HG03469 (cell line): Measurements from ENCODE around the gene BST1.
"Not testable (repeated sequence)": the region's sequence is repeated elsewhere in the genome, so short reads cannot be mapped to it uniquely, and the experiment has no call there.

ENCODE experiments used
- ATAC-seq: cut with Tn5 transposase; IDR thresholded peaks from one replicate; pipeline ENCODE4 v1.9.1; 2021; ENCODE audit warnings: mild to moderate bottlenecking, moderate library complexity, moderate number of reproducible peaks; ENCODE audit not compliant: unreplicated experiment

Gene BST1

GRCh38 chr4:15706646-15707362 is 3.9 kb downstream of the BST1 start:
- no peak for ATAC-seq

DNA sequence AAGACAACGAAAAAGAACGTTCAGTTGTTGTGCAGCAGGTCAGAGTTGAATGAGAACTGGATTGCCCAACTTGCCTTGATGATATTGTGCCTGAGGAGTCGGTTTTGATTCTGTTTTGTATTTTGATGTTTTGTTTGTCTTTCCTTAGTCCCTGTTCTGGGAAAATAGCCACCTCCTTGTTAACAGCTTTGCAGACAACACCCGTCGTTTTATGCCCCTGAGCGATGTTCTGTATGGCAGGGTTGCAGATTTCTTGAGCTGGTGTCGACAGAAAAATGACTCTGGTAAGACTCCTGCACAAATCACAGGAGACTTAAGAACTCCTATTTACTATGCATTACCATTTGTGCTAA is 4.5 kb downstream of the BST1 start:
- no peak for ATAC-seq

- no peak for ATAC-seq
Measured at GRCh38 chr4:15711762-15712161, 8.9 kb downstream of the BST1 start.

DNA sequence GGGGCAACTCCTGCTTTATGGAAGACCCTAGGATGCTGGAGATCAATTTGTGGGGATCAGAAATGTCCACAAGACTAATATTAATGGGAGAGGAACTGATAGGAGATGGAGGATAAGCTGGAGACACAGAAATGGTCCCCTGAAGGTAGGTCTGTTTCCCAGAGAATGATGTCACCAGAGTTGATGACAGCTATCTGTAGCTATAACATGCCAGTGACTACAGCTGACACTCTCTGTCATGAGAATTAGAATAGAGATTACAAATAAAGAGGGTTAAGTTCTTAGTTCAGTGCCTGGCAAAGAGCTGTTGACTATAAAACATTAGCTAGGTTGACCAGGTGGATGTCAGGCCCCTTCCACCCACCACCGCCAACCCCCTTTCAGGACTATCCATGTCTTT is 9.3 kb downstream of the BST1 start:
- no peak for ATAC-seq

GRCh38 chr4:15714141-15714540 is 11.3 kb downstream of the BST1 start:
- ATAC-seq, result no peak

DNA sequence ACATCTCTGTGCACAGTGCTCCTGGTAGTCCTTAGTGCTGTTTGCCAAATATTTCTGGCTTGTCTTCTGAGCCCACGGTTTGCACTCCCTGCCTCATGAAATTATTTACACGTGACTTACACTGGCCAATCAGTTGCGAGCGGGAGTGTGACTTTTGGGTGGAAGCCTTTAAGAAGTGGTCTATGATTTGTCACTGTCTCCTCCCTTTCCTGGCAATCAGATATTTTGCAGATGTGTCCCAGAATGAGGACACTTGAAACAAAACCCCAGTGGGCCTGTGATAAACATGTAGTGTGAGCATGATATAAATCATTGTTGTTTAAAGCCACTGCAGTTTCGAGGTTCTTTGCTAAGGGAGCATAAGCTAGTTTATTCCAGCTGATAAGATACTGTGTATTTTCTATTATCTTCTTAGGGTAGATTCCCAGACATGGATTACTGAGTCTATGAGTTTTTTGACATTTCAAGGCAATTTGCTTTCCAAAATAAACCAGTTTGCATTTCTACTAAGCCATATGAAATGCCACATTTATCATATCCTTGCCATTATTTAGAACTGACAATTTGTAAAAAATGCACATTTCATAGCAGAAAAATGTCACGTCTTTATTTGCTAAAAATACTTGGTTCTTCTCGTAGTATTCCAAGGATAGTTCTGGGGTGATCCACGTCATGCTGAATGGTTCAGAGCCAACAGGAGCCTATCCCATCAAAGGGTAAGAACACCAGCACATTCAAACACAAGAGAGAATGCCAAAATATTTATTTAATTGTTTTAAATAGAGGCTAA is 12.0 kb downstream of the BST1 start:
- ATAC-seq, result no peak

GRCh38 chr4:15716115-15716514 is 13.2 kb downstream of the BST1 start:
- no peak for ATAC-seq

- no peak for ATAC-seq
Measured at GRCh38 chr4:15717086-15717485, 14.2 kb downstream of the BST1 start.

GRCh38 chr4:15717657-15718416 is 15.0 kb downstream of the BST1 start:
- ATAC-seq, result no peak

DNA sequence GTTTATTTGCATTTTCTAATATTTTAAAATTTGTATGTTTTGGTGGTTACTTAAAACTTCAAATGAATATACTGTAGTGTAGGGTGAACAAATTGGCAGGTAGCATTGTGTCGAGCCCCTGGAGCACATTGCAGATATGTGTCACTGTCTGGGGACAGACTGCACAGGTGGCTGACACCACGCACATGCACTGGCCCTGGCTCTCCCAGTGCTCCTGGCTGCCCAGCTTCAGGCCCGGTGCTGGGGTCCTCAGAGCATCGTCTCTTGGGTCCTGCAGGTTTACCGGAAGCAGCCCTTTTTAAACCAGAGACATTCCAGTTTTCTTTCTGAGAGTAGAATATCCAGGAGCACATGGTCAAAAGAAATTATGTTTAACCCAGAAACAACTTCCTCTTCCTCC is 15.6 kb downstream of the BST1 start:
- no peak for ATAC-seq

DNA sequence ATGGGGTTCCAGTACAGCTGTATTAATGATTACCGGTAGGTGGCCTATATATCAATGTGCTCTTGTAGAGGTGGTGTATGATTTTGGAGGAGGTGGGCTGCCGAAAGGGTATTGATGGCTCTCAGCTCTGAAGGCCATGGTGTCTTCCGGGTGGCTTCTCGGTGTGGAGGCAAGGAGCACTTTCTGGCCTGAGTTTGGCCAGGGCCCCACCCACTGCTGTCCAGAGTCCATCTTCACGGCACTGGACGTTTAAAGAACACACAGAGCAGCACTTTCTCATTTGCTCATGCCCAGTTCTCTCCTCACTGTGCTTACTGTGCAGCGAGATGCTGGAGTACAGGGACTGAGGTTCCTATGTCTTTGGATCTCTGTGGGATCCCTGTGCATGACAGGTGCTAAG is 16.1 kb downstream of the BST1 start:
- no peak for ATAC-seq

GRCh38 chr4:15719506-15719905 is 16.6 kb downstream of the BST1 start:
- ATAC-seq, result no peak

GRCh38 chr4:15720851-15721250 is 18.0 kb downstream of the BST1 start:
- ATAC-seq, result no peak

DNA sequence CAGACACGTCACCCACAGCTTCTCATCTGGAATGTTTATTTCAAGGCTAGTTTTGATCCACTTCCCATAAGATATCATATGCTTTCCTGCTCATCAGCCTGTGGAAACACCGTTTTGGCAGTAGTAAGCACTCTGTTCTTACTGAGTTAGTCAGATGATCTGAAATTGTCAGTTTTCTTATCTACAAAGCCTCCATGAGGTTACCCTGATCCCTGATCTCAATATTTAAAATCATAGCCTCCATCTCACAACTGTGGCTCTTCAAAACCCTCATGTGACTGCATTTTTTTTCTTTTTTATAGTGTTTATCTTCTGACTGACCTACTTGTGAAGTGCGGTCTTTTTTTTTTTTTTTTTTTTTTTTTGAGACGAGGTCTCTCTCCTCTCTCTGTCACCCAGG is 22.7 kb downstream of the BST1 start:
- no peak for ATAC-seq

GRCh38 chr4:15729910-15730533 is 27.2 kb downstream of the BST1 start:
- ATAC-seq, result peak; percentile 46

- not testable (repeated sequence) for ATAC-seq
Measured at GRCh38 chr4:15733061-15733460, 30.2 kb downstream of the BST1 start.

- ATAC-seq, result no peak
Measured at GRCh38 chr4:15735536-15735935, 32.7 kb downstream of the BST1 start.

DNA sequence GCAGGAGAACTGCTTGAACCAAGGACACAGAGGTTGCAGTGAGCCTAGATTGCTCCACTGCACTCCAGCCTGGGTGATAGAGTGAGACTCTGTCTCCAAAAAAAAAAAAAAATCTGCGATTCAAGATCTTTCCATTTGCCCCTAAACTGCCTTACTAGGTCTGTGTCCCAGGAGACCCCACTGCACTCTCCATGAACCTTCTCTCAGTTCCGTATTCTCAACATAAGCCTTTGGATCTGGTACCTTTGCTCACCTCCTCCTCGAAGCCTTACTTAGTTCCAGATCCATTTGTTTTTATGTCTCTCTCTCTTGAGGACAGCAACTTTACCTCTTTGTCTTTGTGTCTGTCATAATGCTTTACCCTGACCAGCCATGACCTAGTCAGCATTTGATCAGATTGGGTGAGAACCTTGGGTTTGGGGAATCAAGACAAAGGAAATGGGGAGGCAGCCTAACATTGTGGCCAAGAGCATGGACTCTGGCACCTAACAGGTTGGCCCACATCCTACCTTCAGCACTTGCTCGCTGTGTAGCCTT is 33.7 kb downstream of the BST1 start:
- no peak for ATAC-seq

DNA sequence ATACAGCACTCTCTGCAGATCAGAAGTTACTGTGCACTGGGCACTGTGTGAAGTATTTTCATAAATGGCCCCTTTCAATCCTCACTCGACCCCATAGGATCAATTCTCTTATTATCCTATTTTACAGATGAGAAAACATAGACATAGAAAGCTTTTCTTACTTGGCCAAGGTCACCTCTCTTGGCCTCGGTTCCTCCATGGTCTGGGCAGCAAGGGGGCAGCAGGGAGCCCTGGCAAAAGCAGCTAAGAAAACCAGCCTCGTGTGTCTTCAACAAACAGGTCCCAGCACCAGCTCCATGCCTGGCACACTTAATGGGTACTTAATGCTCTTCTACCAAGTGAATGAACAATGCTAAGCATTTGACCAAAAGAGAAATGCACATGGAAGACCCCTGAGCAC is 34.4 kb downstream of the BST1 start:
- no peak for ATAC-seq

DNA sequence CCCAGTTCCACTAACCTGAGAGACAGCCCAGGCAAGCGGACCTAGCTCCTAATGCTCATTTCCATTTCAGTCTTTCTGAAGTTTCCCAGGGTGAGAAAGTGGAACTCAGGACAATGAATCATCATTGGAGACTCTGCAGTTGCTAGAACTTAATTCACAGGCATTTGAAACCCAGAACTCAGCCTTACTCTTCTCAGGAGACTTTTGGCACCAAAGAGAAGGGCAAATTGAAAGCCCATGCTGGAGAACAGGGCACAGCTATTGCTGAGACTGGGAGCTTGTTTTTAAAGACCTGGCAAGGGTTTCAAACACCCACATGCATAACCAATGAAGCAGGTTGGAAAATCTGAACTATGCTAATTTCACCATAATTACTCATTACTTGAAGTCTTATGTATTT is 36.0 kb downstream of the BST1 start:
- no peak for ATAC-seq

- no peak for ATAC-seq
Measured at GRCh38 chr4:15740764-15741404, 38.0 kb downstream of the BST1 start.
